K562 (cell line): ENCODE data around the gene COASY. TPM values are rescaled to one million over a fixed set of nuclear protein-coding genes. Genes with fewer than 3 reads are reported as not detected.

ENCODE experiments used
- C11orf30 ChIP-seq: fragments of 450-650 bp; IDR thresholded peaks from 2 replicates; pipeline ENCODE4 v1.6.1; 2016; ENCODE audit warnings: low read depth, mild to moderate bottlenecking
- CBX1 ChIP-seq: sonication (generic); IDR thresholded peaks from 2 replicates; pipeline ENCODE4 v1.6.1; 2016; ENCODE audit warnings: antibody characterized with exemption, low read depth, mild to moderate bottlenecking
- GTF2F1 ChIP-seq: IDR thresholded peaks from 2 replicates; pipeline ENCODE4 v1.6.1; 2011; ENCODE audit warnings: low read depth, low read length, improper control_type of control experiment
- KAT7 ChIP-seq: sonication (generic); formaldehyde crosslinking; IDR thresholded peaks from 2 replicates; pipeline ENCODE4 v1.8.0; 2022; ENCODE audit warnings: missing genetic modification reagents, mild to moderate bottlenecking, borderline replicate concordance
- MCM5 ChIP-seq: fragments of 450-650 bp; IDR thresholded peaks from 2 replicates; pipeline ENCODE4 v1.6.1; 2016; ENCODE audit warnings: low read depth
- MTA2 ChIP-seq: fragments of 450-650 bp; IDR thresholded peaks from 2 replicates; pipeline ENCODE4 v1.6.1; 2016; ENCODE audit warnings: low read depth
- NBN ChIP-seq: fragments of 450-650 bp; IDR thresholded peaks from 2 replicates; pipeline ENCODE4 v1.6.1; 2016; ENCODE audit warnings: low read depth, mild to moderate bottlenecking
- PHB2 ChIP-seq: fragments of 450-650 bp; IDR thresholded peaks from 2 replicates; pipeline ENCODE4 v1.6.1; 2017; ENCODE audit warnings: low read depth
- PTBP1 ChIP-seq: fragments of 200-400 bp; formaldehyde crosslinking; IDR thresholded peaks from 2 replicates; pipeline ENCODE4 v1.6.1; 2017; ENCODE audit warnings: low read depth, low read length
- PURB ChIP-seq: sonication (generic); formaldehyde crosslinking; IDR thresholded peaks from 2 replicates; pipeline ENCODE4 v1.9.0; 2021; ENCODE audit warnings: low read depth, mild to moderate bottlenecking, missing genetic modification reagents
- RBM22 ChIP-seq: fragments of 200-400 bp; formaldehyde crosslinking; IDR thresholded peaks from 2 replicates; pipeline ENCODE4 v1.6.1; 2018; ENCODE audit warnings: low read length, low read depth; ENCODE audit not compliant: poor library complexity, severe bottlenecking
- SREBF2 ChIP-seq: sonication (generic); formaldehyde crosslinking; IDR thresholded peaks from 2 replicates; pipeline ENCODE4 v1.4.0; 2020; ENCODE audit warnings: mild to moderate bottlenecking, missing genetic modification reagents
- TSC22D4 ChIP-seq: fragments of 450-650 bp; IDR thresholded peaks from 2 replicates; pipeline ENCODE4 v1.6.1; 2016; ENCODE audit warnings: missing genetic modification characterization, missing biosample characterization, control low read depth
- XRCC4 ChIP-seq: IDR thresholded peaks from one replicate; pipeline ENCODE4 v1.6.1; 2011; ENCODE audit not compliant: insufficient read depth, insufficient read length; ENCODE audit errors: extremely low read depth
- ZFX ChIP-seq: sonication (generic); formaldehyde crosslinking; IDR thresholded peaks from 2 replicates; pipeline ENCODE4 v1.8.0; 2022; ENCODE audit warnings: mild to moderate bottlenecking, missing genetic modification reagents, moderate library complexity
- ZNF124 ChIP-seq: sonication (generic); formaldehyde crosslinking; IDR thresholded peaks from 2 replicates; pipeline ENCODE4 v1.8.1; 2022; ENCODE audit warnings: missing genetic modification reagents
- ZNF232 ChIP-seq: sonication (generic); formaldehyde crosslinking; IDR thresholded peaks from 2 replicates; pipeline ENCODE4 v1.8.0; 2022; ENCODE audit warnings: mild to moderate bottlenecking, missing genetic modification reagents
- polyA plus RNA-seq, 8 experiments: library from polyadenylated mRNA; depleted of rRNA in 4 of 8; stranded (reverse) in 5 of 8; unstranded in 3 of 8; fragments of >200 nt; fragmentation: Nextera tagmentation in 2 of 8; fragmentation: Illumina TruSeq in 1 of 8; extraction: Ambion mirVana in 2 of 8; extraction: Trizol in 1 of 8; gene quantifications; 2 replicates each; pipeline versions ENCODE4 v1.2.1 to v1.2.3, GENCODE V29; 2011 to 2014; ENCODE audit warnings: inconsistent platforms in 1 of 8, missing spikeins in 1 of 8
- total RNA-seq, 7 experiments: library from RNA; depleted of rRNA in 6 of 7; stranded (reverse); fragments of >200 nt in 6 of 7; fragmentation: Illumina TruSeq in 2 of 7; extraction: Trizol in 2 of 7; gene quantifications; 2 replicates each; pipeline versions ENCODE4 v1.2.1 to v1.2.3, GENCODE V29; 2011 to 2021; ENCODE audit warnings: low replicate concordance in 1 of 7
- TF ChIP-seq, protein P1 (sequence below): fragments of 450-650 bp; formaldehyde crosslinking; IDR thresholded peaks from 2 replicates; pipeline ENCODE4 v1.4.0; 2022; ENCODE audit warnings: missing genetic modification characterization
- TF ChIP-seq, protein P2 (sequence below): sonication (generic); formaldehyde crosslinking; IDR thresholded peaks from 2 replicates; pipeline ENCODE4 v1.5.0; 2020; ENCODE audit warnings: missing genetic modification reagents
- TF ChIP-seq, protein P3 (sequence below), 2 experiments: IDR thresholded peaks in 1 of 2; conservative IDR thresholded peaks in 1 of 2; 2 replicates each; pipeline ENCODE4 v1.6.1; 2016; ENCODE audit warnings: low read depth in 2 of 2, mild to moderate bottlenecking in 1 of 2, missing compliant biosample characterization in 1 of 2, missing genetic modification characterization in 1 of 2, moderate library complexity in 1 of 2
- TF ChIP-seq, protein P4 (sequence below): fragments of 450-650 bp; formaldehyde crosslinking; IDR thresholded peaks from 2 replicates; pipeline ENCODE4 v1.4.0; 2020; ENCODE audit warnings: mild to moderate bottlenecking

Gene COASY
- total and polyA plus RNA-seq, 9 of the 15 experiments (the other 6 are each of a cell fraction or from before 2014, with no cell fraction given) = 25.4 to 175 (median 62.3) TPM

DNA sequence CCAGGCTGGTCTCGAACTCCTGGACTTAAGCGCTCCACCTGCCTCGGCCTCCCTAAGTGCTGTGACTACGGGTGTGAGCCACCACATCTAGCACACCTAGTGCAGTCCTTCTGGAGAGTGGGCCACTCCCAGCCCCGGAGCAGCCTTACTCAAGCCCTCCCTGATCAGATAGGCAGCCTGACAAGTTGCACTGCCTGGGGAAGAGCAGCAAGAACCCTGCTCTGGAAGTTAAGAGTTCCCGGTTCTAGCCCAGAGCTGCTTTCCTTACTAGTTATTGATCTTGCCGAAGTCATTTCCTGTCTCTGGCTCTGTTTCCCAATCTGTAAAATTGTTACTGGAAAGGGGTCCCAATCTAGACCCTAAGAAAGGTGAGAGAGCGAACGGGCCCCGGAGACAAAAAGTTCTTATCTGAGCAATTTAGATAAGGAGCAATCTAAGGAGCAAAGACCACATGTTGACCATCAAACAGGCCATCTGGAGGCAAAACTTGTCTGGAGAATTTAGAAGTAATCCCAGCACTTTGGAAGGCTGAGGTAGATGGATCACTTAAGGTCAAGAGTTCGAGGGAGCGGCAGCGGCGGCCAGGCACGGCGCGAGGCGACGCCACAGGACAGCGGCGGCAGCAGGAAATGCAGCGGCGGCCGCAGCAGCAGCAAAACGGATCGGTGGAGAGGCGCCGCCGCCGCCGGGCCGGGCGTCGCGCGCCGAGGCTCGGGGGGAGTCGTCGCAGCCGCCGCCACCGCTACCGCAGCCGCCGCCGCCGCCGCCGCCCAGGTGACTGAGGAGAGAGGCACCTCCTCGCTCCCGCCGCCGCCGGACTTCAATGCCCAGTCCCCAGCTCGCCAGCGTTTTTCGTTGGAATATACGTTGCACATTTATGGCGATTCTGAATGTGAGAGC lies 30.2 kb upstream of the COASY start (continued):
- TF ChIP-seq, protein P1, sequence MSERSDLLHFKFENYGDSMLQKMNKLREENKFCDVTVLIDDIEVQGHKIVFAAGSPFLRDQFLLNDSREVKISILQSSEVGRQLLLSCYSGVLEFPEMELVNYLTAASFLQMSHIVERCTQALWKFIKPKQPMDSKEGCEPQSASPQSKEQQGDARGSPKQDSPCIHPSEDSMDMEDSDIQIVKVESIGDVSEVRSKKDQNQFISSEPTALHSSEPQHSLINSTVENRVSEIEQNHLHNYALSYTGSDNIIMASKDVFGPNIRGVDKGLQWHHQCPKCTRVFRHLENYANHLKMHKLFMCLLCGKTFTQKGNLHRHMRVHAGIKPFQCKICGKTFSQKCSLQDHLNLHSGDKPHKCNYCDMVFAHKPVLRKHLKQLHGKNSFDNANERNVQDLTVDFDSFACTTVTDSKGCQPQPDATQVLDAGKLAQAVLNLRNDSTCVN = no peak
- TF ChIP-seq KAT7 (CRISPR knock-in tag) (no peak), ZNF124 (CRISPR knock-in tag) (no peak), NBN (no peak; the same call in 1 of the 2 replicates), C11orf30 (no peak), RBM22 (no peak), ZFX (CRISPR knock-in tag) (no peak), PURB (no peak), ZNF232 (no peak), MCM5 (no peak), TSC22D4 (no peak), GTF2F1 (no peak), PTBP1 (no peak), CBX1 (peak; percentile 42; the same call in 1 of the 2 replicates), PHB2 (no peak), XRCC4 (no peak), MTA2 (0 out of 2 replicates have a peak, but pooled peaks have one; percentile 18), SREBF2 (no peak)
- TF ChIP-seq, protein P2, sequence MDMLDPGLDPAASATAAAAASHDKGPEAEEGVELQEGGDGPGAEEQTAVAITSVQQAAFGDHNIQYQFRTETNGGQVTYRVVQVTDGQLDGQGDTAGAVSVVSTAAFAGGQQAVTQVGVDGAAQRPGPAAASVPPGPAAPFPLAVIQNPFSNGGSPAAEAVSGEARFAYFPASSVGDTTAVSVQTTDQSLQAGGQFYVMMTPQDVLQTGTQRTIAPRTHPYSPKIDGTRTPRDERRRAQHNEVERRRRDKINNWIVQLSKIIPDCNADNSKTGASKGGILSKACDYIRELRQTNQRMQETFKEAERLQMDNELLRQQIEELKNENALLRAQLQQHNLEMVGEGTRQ = no peak
- TF ChIP-seq, protein P3, sequence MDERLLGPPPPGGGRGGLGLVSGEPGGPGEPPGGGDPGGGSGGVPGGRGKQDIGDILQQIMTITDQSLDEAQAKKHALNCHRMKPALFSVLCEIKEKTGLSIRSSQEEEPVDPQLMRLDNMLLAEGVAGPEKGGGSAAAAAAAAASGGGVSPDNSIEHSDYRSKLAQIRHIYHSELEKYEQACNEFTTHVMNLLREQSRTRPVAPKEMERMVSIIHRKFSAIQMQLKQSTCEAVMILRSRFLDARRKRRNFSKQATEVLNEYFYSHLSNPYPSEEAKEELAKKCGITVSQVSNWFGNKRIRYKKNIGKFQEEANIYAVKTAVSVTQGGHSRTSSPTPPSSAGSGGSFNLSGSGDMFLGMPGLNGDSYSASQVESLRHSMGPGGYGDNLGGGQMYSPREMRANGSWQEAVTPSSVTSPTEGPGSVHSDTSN (CRISPR knock-in tag; IDR thresholded peaks at IDR 0.05; ENCODE audit: low read depth) = no peak
- TF ChIP-seq, protein P3 (tag; conservative IDR thresholded peaks at IDR 0.05; ENCODE audit: low read depth) = peak; percentile 74
- TF ChIP-seq, protein P4, sequence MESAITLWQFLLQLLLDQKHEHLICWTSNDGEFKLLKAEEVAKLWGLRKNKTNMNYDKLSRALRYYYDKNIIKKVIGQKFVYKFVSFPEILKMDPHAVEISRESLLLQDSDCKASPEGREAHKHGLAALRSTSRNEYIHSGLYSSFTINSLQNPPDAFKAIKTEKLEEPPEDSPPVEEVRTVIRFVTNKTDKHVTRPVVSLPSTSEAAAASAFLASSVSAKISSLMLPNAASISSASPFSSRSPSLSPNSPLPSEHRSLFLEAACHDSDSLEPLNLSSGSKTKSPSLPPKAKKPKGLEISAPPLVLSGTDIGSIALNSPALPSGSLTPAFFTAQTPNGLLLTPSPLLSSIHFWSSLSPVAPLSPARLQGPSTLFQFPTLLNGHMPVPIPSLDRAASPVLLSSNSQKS = no peak
